ENCODE data around the gene ZSWIM4. TPM values are rescaled to one million over a fixed set of nuclear protein-coding genes. Genes with fewer than 3 reads are reported as not detected.

ZSWIM4 gene
- total RNA-seq, 4 donors from 2014 or later, result 6.9 to 15.6 (median 8.9) TPM

DNA sequence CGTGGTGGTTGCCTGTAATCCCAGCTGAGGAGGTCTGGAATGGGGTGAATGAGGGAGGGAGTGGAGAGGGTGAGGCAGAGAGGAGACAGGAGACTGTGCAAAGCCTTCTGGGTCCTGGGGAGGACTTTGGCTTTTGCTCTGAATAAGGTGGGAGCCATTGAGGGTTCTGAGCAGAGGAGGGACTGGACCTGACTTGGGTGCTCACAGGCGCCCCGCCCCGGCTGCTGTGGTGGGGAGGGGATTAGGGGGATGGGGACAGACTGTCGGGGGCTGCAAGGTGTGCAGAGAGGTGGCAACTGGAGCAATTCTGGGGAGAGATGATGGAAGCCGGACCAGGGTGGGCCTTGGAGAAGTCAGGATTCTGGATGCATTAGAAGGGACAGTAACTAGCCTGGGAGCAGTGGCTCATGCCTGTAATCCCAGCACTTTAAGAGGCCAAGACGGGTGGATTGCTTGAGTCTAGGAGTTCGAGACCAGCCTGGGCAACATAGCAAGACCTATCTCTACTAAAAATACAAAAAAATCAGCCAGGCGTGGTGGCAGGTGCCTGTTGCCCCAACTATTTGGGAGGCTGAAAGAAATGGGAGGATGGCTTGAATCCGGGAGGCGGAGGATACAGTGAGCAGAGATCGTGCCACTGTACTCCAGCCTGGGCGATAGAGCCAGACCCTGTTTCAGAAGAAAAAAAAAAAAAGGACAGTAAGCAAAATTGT lies 65.6 kb downstream of the ZSWIM4 start:
- H3K27ac ChIP-seq, result peak overlapping the region in 2 of 3 donors; percentile 89 to 92
- no peak overlapping the region for H3K4me3 ChIP-seq (replicated peaks in 1 of 3)
- H3K9me3 ChIP-seq, result no peaks in the 10 kb centered on the region
- no peaks in the 10 kb centered on the region for H3K27me3 ChIP-seq
- peaks cover 0 to 16% of the 10 kb centered on the region in 2 donors for H3K4me1 ChIP-seq
- no peak for DNase-seq
- intact Hi-C loops (cut with DNase I), result no loop called here
- TF ChIP-seq POLR2A (IDR thresholded peaks at IDR 0.05), result no peak
- 79% methylated on average over 13 of the region's 13 CpGs for WGBS, 2 donors
- no peaks in the 10 kb centered on the region for H3K36me3 ChIP-seq

DNA sequence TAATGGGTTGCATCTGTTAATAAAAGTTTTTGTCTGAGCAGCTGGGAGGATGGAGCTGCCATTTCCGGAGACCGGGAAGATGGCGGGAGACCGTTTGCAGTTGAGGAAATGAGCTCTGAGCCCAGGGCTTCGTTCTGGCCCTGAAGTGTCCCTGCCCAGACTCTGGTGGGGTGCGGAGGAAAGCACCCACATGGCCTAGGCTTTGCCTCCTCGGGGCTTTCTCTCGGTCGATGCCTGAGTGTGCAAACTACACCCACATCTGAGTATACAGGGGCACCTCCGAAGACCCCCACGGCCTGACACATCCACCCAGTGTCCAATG lies 66.1 kb downstream of the ZSWIM4 start:
- intact Hi-C loops (cut with DNase I), result no loop called here
- 47 to 55% methylated on average over 11 of the region's 11 CpGs for WGBS, 2 donors
- H3K36me3 ChIP-seq, result no peaks in the 10 kb centered on the region
- TF ChIP-seq POLR2A (IDR thresholded peaks at IDR 0.05), result no peak
- TF ChIP-seq, protein P1, sequence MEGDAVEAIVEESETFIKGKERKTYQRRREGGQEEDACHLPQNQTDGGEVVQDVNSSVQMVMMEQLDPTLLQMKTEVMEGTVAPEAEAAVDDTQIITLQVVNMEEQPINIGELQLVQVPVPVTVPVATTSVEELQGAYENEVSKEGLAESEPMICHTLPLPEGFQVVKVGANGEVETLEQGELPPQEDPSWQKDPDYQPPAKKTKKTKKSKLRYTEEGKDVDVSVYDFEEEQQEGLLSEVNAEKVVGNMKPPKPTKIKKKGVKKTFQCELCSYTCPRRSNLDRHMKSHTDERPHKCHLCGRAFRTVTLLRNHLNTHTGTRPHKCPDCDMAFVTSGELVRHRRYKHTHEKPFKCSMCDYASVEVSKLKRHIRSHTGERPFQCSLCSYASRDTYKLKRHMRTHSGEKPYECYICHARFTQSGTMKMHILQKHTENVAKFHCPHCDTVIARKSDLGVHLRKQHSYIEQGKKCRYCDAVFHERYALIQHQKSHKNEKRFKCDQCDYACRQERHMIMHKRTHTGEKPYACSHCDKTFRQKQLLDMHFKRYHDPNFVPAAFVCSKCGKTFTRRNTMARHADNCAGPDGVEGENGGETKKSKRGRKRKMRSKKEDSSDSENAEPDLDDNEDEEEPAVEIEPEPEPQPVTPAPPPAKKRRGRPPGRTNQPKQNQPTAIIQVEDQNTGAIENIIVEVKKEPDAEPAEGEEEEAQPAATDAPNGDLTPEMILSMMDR (IDR thresholded peaks at IDR 0.05), result no peak
- DNase-seq, result no peak
- H3K27me3 ChIP-seq, result no peaks in the 10 kb centered on the region
- H3K4me1 ChIP-seq, result peaks cover 4 to 20% of the 10 kb centered on the region in 2 donors
- H3K9me3 ChIP-seq, result no peaks in the 10 kb centered on the region
- peak overlapping the region; percentile 75 to 92 (median 89) for H3K27ac ChIP-seq
- no peak overlapping the region for H3K4me3 ChIP-seq (replicated peaks in 1 of 3)

DNA sequence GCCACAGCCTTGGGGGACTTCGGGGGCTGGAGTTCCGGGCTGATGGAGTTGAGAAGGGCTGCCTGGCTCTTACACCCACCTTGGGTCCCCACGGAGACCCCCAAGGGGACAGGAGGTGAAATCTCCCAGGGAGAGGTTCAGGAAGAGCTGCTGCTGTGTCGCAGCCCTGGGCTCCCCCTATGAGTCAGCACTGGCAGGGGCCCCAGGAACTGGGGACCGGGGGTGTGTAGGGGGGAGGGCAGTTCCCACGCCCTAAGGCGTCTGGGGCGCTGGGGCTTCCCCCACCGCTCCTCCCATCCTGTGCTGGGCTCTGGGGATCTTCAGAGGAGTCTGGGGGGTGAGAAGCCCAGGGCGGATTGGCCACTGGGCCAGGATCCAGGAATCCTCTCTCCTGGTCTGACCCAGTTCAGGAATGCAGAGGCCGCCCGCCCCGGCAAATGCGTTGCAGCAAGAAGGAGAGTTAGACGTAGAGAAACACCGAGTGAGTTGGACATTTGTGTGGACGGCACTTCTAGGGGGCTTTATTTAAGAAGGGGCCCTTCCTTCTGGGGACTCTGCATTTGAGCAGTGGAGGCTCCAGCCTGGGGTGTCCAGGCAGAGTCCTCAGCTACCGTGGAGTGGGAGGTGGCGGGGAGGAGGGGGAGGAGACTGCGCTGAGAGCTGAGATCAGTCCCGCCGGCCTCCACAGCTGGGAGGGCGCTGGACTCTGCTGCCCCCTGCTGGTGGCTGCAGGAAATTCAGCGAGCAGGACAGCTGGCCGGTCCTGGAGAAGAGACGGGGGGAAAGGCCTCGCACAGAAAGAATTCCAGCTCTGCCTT lies 66.7 kb downstream of the ZSWIM4 start:
- Histone ChIP-seq H3K27ac (peak overlapping the region; percentile 75 to 92 (median 89)), H3K4me3 (replicated peaks in 1 of 3) (peak overlapping the region in 1 of 3 donors; percentile 20), H3K4me1 (peaks cover 5 to 22% of the 10 kb centered on the region in 2 donors), H3K9me3 (no peaks in the 10 kb centered on the region), H3K27me3 (no peaks in the 10 kb centered on the region), H3K36me3 (no peaks in the 10 kb centered on the region)
- DNase-seq, result peak; percentile 94 to 95
- intact Hi-C loops (cut with DNase I), result loop anchor here (2.0 kb wide), 1 partner anchor 77 kb away; no protein-coding TSS in a partner anchor
- TF ChIP-seq POLR2A (IDR thresholded peaks at IDR 0.05), result peak in 1 of 2 donors; percentile 77
- TF ChIP-seq, protein P1 (IDR thresholded peaks at IDR 0.05), result peak; percentile 94 to 99 (median 98)
- WGBS, 2 donors, result 0 to 4% methylated on average over 18 to 23 of the region's 27 CpGs

DNA sequence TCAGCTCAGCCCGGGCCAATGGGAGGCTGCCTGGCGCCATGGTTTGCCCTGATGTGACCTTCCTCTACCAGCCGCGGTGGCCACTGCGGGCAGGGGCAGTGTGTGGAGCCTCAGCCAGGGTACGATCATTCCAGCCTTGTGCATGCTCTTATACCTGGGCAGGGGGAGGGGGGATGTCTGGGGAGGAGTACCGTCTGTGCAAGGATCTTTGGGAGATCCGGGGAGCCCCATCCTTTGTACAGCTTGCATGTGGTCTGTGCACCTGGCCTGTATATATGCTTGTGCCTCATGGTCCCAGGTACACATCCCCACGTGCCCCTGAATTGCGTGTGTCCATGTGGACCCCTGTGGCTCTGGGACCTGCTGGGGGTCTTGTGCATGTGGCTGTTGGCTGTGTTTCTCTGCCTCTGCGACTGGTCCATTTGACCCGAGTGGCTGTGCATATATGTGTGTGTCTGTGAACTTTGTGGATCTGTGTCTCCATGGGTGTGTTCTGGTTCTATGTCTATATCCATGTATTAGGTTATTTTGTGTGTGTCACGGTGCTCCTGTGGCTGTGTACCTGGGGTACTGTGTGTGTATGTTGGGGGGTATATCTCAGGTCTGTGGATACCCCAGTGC lies 68.9 kb downstream of the ZSWIM4 start:
- TF ChIP-seq, protein P1 (IDR thresholded peaks at IDR 0.05), result no peak
- WGBS, 2 donors, result 51 to 66% methylated on average over 7 to 9 of the region's 13 CpGs
- Histone ChIP-seq H3K4me3 (replicated peaks in 1 of 3) (no peak overlapping the region), H3K9me3 (no peaks in the 10 kb centered on the region), H3K27ac (no peak overlapping the region), H3K4me1 (peaks cover 5 to 22% of the 10 kb centered on the region in 2 donors), H3K36me3 (no peaks in the 10 kb centered on the region), H3K27me3 (no peaks in the 10 kb centered on the region)
- intact Hi-C loops (cut with DNase I), result no loop called here
- no peak for DNase-seq

DNA sequence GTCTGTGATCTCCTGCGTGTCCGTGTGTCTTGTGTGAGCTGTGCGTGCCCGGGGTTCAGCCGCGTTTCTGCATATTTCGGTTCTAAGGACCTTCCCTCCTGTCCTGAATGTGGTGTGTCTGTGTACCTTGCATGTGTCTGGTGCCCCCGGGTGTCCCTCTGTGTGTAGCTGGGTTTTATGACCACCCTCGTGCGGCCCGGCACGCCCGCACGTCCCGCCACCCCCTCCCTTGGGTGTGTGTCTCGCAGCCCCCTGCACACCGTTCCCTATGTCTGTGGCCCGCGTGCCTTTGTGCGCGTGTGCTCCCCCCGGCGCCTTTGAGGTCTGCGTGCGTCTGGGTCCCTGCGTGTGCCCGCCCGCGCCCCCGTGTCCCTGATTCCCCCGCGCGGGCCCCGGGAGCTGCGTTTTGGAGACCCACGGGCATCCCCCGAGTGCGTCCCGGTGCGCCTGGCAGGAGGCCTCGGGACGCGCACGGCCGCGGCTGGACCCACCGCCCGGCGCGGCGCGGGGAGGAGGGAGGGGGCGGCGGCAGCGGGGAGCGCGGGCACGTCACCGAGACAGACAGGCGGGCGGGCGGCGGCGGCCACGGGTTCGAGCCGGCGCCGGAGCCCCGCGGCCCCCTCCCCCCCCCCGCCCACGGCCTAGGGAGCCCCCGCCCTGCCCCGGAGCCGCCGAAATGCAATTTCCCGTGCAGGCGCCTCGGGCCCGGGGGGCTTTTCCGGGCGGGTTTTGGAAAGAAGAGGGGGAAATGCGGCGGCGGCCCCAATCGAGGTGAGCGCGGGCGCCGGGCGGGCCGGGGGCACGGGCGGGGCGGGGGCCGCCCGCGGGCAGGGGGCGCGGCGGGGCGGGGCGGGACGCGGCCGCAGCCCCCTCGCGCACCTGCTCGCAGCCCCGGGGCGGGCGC lies 69.7 kb downstream of the ZSWIM4 start:
- no peak for DNase-seq
- Histone ChIP-seq H3K4me1 (peaks cover 5 to 22% of the 10 kb centered on the region in 2 donors), H3K27me3 (no peaks in the 10 kb centered on the region), H3K36me3 (no peaks in the 10 kb centered on the region), H3K4me3 (replicated peaks in 1 of 3) (peak overlapping the region in 1 of 3 donors; percentile 74), H3K9me3 (no peaks in the 10 kb centered on the region), H3K27ac (peak overlapping the region in 1 of 3 donors; percentile 21)
- intact Hi-C loops (cut with DNase I), result no loop called here
- TF ChIP-seq, protein P1 (IDR thresholded peaks at IDR 0.05), result no peak
- TF ChIP-seq POLR2A (IDR thresholded peaks at IDR 0.05), result no peak
- 13 to 29% methylated on average over 12 to 18 of the region's 113 CpGs for WGBS, 2 donors
